NCI-H1417 (cell line): ENCODE results near the gene KCTD7.
"Not testable (repeated sequence)": the region's sequence is repeated elsewhere in the genome, so short reads cannot be mapped to it uniquely, and the experiment has no call there.

Experiments used
- DNase-seq, 3 experiments: peaks; one replicate each; lab custom pipeline; 2025; lab: John Stamatoyannopoulos, UW

Gene KCTD7

GRCh38 chr7:66617295-66617694, 11.4 kb upstream of the KCTD7 start:
- DNase-seq, result no peak

GRCh38 chr7:66619341-66619948, 9.2 kb upstream of the KCTD7 start:
- DNase-seq, result not testable (repeated sequence)

DNA sequence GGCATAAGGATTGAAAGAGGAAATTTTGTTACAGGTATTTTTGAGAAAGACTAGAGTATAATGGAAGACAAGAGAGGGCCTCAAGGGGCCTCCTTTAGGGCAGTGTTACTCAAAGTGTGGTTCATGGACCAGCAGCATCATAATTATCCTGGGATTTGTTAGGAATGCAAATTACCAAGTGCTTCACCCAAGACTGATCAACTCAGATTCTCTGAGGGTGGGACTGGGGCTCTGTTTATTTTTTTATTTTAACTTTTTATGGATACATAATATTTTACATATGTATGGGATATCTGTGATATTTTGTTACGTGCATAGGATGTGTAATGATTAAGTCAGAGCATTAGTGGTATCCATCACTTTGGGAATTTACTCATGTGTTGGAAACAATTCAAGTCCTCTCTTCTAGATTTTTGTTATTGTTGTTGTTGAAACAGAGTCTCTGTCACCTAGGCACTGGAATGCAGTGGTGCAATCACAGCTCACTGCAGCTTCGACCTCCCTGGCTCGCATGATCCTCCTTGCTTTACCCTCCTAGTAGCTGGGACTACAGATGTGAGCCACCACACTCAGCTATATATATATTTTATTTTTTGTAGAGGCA, 2.2 kb upstream of the KCTD7 start:
- DNase-seq, result no peak

- DNase-seq, result peak in 1 of 3 experiments; percentile 23
Measured at GRCh38 chr7:66627151-66627681, 1.5 kb upstream of the KCTD7 start.

DNA sequence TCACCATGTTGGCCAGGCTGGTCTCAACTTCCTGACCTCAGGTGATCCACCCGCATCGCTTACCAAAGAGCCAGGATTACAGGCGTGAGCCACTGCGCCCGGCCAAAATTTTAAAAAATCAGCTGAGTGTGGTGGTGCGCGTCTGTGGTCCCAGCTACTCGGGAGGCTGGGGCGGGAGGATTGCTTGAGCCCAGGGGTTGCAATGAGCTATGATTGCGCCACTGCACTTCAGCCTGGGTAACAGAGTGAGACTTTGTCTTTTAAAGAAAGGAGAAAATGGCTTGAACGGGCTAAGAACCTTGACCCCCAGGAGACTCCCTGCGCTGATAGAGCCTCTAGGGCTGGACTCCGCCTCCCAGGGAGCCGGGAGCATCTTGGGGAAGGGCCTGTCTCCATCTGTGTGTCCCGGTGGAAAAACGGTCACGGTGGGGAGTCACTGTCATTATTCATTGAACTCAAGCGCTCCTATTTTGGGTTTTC, 760 bp upstream of the KCTD7 start:
- DNase-seq, result peak in 1 of 3 experiments; percentile 73

DNA sequence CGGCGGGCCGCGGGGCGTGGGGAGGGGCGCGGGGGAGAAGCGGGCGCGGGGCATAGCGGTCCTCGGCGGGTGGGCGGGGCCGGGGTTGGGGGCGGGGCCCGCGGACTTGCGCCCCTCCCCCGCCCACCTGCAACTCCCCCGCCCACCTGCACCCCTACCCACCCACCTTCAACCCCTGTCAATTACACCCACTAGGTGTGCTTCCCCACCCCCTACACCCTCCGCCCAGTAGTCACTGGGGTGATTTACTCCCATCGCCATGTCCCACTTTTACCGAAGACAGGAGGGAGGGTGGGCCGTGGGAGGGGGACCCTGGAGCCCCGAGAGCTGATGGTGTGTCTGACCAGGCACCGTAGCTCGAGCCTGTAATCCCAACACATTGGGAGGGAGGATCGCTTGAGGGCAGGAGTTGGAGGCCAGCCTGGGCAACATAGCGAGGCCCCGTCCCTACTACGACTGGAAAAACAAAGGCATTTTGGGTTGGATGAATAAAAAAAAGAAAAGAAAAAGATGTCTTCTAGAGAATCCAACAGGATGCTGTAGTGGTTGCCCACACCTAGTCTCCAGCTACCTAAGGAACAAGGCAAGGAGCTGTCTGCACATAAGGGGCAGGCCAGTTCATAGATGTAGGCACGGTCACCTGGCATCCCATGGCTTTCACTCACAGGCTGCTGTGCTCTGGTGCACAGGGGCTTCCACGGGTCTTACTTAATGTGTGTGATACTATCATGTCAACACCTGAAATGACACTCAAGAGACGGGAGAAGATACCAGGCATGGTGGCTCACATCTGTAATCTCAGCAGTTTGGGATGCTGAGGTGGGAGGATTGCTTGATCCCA, 761 bp downstream of the KCTD7 start:
- DNase-seq, result peak in 2 of 3 experiments; percentile 31 to 49

- no peak for DNase-seq
Measured at GRCh38 chr7:66630531-66630930, 1.9 kb downstream of the KCTD7 start.

- no peak for DNase-seq
Measured at GRCh38 chr7:66631471-66631870, 2.8 kb downstream of the KCTD7 start.

DNA sequence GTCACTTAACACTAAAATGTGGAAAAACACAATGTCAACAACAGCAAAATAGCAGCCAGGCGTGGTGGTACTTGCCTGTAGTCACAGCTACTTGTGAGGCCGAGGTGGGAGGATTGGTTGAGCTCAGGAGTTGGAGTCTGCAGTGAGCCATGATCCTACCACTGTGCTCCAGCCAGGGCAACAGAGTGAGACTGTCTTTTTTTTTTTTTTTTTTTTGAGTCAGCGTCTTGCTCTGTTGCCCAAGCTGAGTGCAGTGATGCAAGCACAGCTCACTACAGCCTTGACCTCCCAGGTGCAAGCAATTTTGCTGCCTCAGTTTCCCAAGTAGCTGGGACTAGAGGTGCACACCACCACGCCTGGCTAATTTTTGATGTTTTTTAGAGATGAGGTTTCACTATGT, 6.1 kb downstream of the KCTD7 start:
- no peak for DNase-seq

DNA sequence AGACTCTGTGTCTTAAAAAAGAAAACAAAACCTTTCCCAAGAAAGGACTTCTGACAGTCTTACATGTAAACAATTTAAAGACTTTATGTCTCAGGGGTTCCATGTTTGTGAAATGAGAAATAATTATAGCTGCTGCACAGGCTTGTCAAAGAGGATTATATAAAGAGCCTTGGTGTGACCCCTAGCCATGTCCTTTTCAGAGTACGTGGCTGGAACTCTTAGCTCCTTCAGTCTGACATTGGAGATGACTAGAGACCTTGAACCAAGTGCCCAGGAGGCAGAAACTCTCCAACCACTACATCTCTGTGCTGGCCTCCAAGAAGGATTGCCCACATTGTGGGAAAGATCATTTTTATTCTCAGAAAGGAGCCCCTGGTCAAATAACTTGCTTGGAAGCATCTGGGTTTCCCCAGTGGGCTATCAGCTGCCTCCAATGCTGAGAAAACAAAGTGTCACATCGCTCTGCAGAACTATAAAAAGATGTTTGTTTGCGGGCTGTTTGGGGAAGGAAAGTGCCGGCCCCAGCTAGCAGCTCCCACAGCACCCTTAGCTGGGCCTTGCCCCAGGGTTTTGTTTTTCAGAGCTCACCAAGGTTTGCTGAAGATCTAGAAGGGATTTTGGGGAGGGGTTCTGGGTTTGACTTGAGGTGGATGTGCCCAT, 6.8 kb downstream of the KCTD7 start:
- not testable (repeated sequence) for DNase-seq

GRCh38 chr7:66635982-66636546, 7.4 kb downstream of the KCTD7 start:
- DNase-seq, result not testable (repeated sequence)

DNA sequence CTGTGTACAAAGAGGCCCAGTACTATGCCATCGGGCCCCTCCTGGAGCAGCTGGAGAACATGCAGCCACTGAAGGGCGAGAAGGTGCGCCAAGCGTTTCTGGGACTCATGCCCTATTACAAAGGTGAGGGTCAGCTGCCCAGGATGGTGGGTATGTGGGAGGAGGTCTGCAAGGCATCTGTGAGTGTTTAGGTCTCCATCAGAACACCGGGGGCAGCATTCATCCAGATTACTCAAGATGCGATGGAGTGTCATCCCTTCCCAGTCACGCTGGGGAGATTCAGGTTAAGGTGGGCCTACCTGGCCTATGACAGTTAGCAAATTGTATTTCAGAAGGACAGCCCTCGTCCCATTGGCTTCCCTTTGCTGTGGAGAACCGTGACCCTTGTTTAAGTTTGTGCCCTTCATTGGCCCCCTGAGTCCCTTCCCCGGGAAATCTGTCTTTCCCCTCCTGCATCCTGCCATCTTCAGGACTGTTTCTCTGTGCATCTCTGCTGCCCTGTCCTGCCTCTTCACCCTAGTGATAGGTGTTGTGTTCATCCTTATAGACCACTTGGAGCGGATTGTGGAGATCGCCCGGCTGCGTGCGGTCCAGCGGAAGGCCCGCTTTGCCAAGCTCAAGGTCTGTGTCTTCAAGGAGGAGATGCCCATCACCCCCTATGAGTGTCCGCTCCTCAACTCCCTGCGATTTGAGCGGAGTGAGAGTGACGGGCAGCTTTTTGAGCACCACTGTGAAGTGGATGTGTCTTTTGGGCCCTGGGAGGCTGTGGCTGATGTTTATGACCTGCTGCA, 9.8 kb downstream of the KCTD7 start:
- DNase-seq, result no peak

DNA sequence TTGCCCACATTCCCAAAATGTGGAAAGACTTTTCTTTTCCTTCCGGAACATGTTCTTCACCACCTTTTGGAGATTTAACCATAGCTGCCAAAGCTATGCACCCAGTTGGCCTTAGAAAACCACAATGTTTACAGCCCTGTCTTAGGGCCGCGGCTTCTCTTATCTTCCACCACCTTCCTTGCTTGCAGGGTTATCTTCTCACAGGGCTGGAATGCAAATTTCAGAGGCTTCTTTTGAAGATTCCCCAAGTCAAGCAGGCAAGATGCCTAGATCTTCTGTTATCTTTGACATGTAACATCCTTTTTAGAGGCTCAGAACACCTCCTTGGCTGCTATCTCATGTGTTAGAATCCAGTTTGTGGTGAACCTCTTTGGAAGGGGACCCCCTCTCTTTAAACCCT, 11.1 kb downstream of the KCTD7 start:
- DNase-seq, result no peak

DNA sequence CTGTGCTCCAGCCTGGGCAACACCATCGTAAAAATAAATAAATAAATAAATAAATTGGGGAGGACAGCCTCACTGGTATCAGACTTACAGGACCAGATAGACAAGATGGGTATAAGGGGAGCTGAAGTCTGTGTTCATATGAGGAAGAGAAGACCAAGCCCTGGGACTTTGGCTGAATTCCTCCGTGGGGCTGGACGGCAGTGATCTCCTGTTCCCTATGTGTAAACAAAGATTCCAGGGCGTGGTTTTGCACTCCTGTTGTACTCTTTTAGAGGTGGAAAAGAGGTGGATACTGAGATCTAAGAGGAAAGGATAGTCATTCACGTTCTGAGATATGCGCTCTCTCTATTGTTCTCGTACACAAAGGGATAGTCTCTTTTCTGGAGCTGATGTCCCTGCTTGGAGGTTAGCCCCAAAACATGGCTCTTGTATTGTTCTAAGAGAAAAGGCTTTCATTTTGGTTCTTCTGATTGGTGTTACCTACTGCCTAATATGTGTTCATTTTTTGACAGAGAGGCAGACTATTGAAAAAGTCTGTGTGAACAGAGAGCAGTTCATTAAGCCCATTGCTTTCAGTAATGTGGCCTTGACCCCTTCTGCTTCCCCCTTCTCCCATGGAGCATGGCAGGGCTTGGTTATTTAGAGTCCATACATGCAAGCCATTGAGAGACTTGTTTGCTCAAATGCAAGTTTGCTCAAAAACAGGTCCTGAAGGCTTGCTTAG, 12.3 kb downstream of the KCTD7 start:
- no peak for DNase-seq

- no peak for DNase-seq
Measured at GRCh38 chr7:66641526-66641871, 12.8 kb downstream of the KCTD7 start.

DNA sequence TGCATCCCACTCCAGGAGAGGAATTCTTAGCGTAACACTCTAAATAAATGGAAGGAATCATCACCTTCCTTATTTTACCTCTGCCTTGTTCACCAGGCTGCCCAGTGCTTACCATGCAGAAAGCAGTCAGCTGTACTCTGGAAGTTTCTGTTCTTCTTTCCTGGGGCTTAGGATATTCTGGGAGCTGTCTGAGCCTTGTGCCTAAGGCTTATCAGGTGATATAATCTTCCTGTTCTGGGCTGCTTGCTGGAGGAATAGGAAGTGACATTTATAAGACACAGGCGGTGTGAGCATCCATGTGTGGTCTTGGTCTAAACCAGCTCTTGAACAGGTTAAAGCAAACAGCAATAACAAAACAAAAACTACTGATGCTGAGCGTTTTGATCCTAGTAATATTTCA, 13.5 kb downstream of the KCTD7 start:
- no peak for DNase-seq

DNA sequence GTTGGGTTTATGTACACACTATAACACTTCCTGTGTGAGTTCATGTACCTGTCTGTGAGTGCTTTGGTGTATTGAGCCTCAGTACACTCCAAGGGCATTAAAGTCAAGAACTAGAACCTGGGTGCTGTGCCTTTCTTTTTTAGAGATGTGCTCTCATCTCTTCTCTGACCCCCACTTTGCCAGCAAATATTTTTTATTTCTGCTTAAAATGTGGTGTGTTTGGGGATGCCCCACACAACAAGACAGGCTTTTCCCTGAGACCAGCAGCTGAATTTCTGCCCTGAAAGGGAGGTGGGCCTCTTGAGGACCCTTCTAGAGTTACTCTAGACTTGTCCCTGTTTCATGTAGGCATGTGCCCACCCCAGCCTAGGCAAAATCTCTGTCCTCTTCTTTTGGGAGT, 14.3 kb downstream of the KCTD7 start:
- DNase-seq, result no peak

- DNase-seq, result no peak
Measured at GRCh38 chr7:66643395-66643794, 14.7 kb downstream of the KCTD7 start.

GRCh38 chr7:66651026-66651425, 22.3 kb downstream of the KCTD7 start:
- not testable (repeated sequence) for DNase-seq

- not testable (repeated sequence) for DNase-seq
Measured at GRCh38 chr7:66653719-66654274, 25.1 kb downstream of the KCTD7 start.
